Embryonic facial prominence (tissue), 1 donor: ENCODE data around the gene PHF13.

Experiments used
- DNase-seq: peaks from one replicate; pipeline ENCODE4 v3.0.0-alpha.2; 2016; ENCODE audit errors: extremely low spot score

The PHF13 gene

GRCh38 chr1:6613361-6614018 lies at the start of gene PHF13:
Gene PHF13 (plus strand): TSS chr1:6613731. CDS start chr1:6614067, 336 bp downstream.
- peak; percentile 97 for DNase-seq

GRCh38 chr1:6569033-6569432 lies 44.5 kb upstream of the PHF13 start:
- DNase-seq: no peak

DNA sequence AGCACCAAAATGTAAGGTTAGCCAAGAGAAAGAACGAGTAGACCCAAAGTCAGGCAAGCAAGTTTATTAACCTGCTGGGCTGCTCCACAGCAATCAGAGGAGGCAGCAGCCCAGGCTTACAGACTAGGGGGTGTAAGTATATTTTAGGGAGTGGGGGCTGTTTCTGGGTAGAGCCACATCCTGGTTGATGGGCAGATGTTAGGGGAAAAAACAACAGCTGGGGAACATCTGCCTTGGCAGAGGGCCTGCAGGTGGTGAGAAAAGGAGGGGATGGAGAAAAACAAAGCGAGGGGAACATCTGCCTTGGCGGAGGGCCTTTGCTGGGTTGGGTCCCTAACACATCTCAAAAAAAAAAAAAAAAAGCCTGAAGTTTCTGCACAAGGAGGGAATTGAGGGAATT lies 43.4 kb upstream of the PHF13 start:
- no peak for DNase-seq

DNA sequence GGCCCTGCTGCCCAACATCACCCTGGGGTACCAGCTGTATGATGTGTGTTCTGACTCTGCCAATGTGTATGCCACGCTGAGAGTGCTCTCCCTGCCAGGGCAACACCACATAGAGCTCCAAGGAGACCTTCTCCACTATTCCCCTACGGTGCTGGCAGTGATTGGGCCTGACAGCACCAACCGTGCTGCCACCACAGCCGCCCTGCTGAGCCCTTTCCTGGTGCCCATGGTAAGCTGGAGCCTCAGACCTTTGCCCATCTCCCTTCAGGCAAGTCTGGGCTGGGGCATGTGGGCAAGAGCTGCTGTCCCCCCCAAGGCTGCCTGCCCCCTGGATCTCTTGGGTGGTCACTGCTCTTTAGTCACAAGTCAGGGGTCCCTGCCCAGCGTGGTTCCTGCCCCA lies 42.5 kb upstream of the PHF13 start:
- no peak for DNase-seq

DNA sequence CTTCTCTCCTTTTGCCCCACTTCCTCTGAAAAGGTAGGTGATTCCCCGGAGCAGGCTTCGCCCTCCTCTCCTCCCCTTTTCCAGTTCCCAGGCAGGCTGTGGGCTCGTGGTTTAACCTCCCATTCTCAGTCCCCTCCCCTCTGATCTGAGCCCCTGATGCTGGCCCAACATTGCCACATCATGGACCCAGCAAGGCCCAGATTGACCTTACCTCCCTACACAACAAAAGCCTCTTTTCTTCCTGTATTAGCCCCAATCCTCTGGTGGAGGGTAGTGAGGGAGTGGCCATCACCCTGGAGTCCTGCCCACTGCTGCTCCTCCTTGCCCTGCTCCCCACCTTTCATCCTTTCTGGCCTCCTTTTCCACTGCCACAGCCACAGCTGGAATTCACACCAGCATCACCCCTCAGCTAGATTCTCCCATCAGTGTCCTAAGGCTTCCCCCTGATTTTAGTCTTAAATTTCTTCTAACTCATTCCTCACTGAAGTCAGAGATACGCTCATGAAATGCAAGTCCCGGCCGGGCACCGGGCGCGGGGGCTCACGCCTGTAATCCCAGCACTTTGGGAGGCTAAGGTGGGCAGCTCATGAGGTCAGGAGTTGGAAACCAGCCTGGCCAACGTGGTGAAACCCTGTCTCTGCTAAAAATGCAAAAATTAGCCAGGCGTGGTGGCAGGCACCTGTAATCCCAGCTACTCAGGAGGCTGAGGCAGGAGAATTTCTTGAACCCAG lies 40.7 kb upstream of the PHF13 start:
- DNase-seq: no peak

GRCh38 chr1:6574025-6574620 lies 39.4 kb upstream of the PHF13 start:
- DNase-seq: no peak

GRCh38 chr1:6574818-6575217 lies 38.7 kb upstream of the PHF13 start:
- DNase-seq: no peak

GRCh38 chr1:6577831-6578525 lies 35.6 kb upstream of the PHF13 start:
- DNase-seq: no peak

- DNase-seq: no peak
These were observed 34.7 kb upstream of the PHF13 start for GRCh38 chr1:6578624-6579373.

DNA sequence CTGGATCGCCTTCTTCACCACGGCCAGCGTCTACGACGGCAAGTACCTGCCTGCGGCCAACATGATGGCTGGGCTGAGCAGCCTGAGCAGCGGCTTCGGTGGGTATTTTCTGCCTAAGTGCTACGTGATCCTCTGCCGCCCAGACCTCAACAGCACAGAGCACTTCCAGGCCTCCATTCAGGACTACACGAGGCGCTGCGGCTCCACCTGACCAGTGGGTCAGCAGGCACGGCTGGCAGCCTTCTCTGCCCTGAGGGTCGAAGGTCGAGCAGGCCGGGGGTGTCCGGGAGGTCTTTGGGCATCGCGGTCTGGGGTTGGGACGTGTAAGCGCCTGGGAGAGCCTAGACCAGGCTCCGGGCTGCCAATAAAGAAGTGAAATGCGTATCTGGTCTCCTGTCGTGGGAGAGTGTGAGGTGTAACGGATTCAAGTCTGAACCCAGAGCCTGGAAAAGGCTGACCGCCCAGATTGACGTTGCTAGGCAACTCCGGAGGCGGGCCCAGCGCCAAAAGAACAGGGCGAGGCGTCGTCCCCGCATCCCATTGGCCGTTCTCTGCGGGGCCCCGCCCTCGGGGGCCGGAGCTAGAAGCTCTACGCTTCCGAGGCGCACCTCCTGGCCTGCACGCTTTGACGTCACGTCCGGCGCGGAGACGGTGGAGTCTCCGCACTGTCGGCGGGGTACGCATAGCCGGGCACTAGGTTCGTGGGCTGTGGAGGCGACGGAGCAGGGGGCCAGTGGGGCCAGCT lies 34.0 kb upstream of the PHF13 start, which contains the start of gene ZBTB48:
TSS of gene ZBTB48 (plus strand) at position 621 of the 745 bp plus-strand sequence. CDS start 616 bp downstream, outside the sequence.
- peak; percentile 95 for DNase-seq

DNA sequence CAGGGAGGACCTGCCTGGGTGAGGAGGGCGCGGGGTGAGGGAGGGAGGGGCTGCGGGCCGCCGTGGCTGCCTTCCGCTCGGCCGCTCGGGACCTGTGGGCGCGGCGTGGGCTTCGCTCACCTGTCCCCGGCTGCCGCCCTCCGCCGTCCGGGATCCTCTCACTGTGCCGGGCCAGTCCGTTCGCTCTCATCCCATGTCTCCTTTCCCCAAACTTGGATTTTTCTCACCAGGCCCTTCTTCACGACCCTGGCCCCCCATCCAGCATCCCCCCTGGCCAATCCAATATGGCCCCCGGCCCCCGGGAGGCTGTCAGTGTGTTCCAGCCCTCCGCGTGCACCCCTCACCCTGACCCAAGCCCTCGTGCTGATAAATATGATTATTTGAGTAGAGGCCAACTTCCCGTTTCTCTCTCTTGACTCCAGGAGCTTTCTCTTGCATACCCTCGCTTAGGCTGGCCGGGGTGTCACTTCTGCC lies 33.4 kb upstream of the PHF13 start:
- no peak for DNase-seq

- no peak for DNase-seq
These were observed 32.7 kb upstream of the PHF13 start for GRCh38 chr1:6580593-6581409.

DNA sequence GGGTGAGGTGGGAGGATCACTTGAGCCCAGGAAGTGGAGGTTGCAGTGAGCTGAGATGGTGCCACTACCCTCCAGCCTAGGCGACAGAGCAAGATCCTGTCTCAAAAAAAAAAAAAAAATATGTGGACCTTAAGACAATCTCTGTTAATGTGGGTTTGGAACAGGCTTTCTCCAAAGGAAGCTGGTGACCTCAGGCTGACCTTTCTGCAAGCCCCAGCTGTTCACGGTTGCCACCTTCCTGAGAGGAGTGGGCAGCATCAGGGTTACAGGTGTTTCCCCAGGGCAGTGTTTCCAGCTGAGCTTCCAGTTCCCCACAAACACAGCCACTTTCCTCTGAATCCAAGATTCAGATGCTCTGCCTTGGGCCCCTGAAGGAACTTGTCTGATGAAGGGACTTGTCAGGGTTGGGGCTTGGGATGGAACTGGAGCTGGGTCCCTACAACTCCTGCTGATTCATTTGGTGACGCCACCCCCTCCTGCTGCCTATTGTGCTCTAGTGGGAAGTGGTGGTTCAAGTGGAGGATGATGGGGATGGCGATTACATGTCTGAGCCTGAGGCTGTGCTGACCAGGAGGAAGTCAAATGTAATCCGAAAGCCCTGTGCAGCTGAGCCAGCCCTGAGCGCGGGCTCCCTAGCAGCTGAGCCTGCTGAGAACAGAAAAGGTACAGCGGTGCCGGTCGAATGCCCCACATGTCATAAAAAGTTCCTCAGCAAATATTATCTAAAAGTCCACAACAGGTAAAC lies 31.8 kb upstream of the PHF13 start:
- no peak for DNase-seq

DNA sequence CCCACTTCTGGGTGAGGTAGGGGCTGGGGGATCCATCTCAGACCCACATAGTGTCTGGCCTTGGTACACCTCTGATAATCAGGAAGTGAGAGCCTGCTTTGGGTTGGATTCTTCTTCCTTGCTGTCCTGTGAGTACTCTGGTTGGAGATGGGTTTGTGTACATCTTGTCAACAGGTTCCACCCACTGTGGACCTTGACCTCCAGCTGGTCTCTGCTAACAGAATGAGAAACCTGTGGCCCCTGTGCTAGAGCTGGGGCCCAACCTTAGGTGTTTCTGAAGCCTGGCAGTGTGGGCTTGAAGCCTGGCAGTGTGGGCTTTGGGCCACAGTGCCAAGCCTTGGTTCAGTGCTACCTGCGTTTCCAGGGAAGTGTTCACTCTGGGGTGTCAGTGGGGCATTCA lies 31.2 kb upstream of the PHF13 start:
- no peak for DNase-seq

DNA sequence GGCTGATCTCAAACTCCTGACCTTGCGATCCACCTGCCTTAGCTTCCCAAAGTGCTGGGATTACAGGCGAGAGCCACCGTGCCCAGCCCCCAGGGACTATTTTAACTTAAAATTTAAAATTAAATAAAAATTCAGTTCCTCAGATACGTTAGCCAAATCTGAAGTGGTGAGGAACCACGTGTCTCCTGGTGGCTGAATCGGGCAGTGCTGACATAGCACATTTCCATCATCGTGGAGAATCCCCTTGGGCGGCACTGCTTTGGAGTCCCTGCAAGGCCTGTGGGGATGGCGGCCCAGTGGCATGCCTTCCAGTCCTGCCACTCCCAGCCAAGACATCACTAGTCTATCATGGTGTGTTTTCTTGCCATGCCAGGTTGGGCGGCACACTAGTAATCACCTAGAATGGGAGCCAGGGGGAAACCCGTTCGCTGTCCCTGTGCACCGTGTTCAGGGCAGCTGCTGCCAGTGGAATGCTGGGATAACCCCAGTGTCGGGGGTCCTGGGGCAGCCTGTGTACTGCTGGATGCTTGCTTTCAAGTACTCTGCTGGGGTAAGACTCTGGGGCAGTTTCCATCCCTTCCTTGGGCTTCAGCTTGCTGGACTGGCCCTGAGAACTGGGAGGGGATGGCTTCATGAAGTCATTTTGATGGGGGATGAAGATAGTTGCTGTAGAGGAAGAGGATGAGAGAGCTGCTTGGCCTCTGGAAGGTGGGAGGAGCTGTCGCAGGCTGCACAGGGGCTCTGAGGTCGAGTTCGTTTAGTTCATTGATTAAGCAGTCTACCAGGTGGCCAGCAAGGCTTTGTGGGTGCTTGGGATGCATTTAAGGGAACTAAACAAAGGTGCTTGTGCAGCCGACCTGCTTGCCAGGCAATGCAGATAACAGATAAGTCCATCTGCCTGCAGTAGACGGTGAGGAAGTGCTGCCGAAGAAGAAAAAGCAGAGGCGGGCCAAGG lies 29.1 kb upstream of the PHF13 start:
- DNase-seq: no peak

GRCh38 chr1:6585081-6585722 lies 28.3 kb upstream of the PHF13 start:
- DNase-seq: no peak

DNA sequence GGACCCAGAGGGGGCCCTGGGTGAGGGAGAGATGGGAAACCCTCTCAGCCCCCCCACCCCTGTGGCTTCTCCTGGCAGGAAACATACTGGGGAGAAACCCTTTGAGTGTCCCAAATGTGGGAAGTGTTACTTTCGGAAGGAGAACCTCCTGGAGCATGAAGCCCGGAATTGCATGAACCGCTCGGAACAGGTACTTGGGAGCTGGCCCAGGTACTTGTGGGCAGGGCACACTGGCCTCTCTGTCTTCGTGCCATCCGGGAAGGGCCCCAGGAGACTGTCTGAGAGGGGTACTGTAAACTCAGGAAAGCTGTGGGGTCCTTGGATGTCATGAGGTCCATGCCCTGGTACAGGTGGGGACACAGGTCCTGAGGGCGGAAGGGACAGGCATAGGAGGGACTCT lies 27.7 kb upstream of the PHF13 start:
- no peak for DNase-seq
